ENCODE data around the gene DNAJB4. TPM values are rescaled to one million over a fixed set of nuclear protein-coding genes. Genes with fewer than 3 reads are reported as not detected.
A peak's percentile ranks its signal among the peaks of the same experiment; 100 is the strongest.

Gene DNAJB4
- total RNA-seq, 1 donor, result 22.4 TPM

- H3K4me3 ChIP-seq (ENCODE audit: low read length), result no peak overlapping the region
- no peaks in the 10 kb centered on the region for H3K9me3 ChIP-seq (ENCODE audit: low read depth, low read length)
- peaks cover 7% of the 10 kb centered on the region for H3K4me1 ChIP-seq (ENCODE audit: insufficient read depth, low read length)
- peaks cover 19% of the 10 kb centered on the region for H3K27me3 ChIP-seq (ENCODE audit: insufficient read depth, low read length)
Observed at GRCh38 chr1:78040484-78041089, 35.8 kb downstream of the DNAJB4 start.

GRCh38 chr1:78043436-78043835 is 38.7 kb downstream of the DNAJB4 start:
- Histone ChIP-seq H3K4me1 (ENCODE audit: insufficient read depth, low read length) (peaks cover 17% of the 10 kb centered on the region), H3K4me3 (ENCODE audit: low read length) (no peak overlapping the region)

GRCh38 chr1:78044796-78045562 is 40.2 kb downstream of the DNAJB4 start:
- Histone ChIP-seq H3K9me3 (ENCODE audit: low read depth, low read length) (no peaks in the 10 kb centered on the region), H3K4me1 (ENCODE audit: insufficient read depth, low read length) (peaks cover 17% of the 10 kb centered on the region), H3K4me3 (ENCODE audit: low read length) (no peak overlapping the region), H3K27me3 (ENCODE audit: insufficient read depth, low read length) (peaks cover 50% of the 10 kb centered on the region)

More at GRCh38 chr1:78043436-78043835, 38.7 kb downstream of the DNAJB4 start:
- Histone ChIP-seq H3K9me3 (ENCODE audit: low read depth, low read length) (no peaks in the 10 kb centered on the region), H3K27me3 (ENCODE audit: insufficient read depth, low read length) (peaks cover 44% of the 10 kb centered on the region)

GRCh38 chr1:78045563-78045925 is 40.8 kb downstream of the DNAJB4 start:
- Histone ChIP-seq H3K27me3 (ENCODE audit: insufficient read depth, low read length) (peaks cover 50% of the 10 kb centered on the region), H3K4me1 (ENCODE audit: insufficient read depth, low read length) (peaks cover 17% of the 10 kb centered on the region), H3K4me3 (ENCODE audit: low read length) (peak overlapping the region; percentile 36), H3K9me3 (ENCODE audit: low read depth, low read length) (no peaks in the 10 kb centered on the region)

GRCh38 chr1:78045926-78046778 is 41.4 kb downstream of the DNAJB4 start, which contains the start of gene GIPC2:
Gene GIPC2, plus strand, starts transcription at chr1:78045966. Its CDS starts 129 bp downstream, at chr1:78046095.
- H3K4me1 ChIP-seq (ENCODE audit: insufficient read depth, low read length), result peaks cover 17% of the 10 kb centered on the region
- H3K27me3 ChIP-seq (ENCODE audit: insufficient read depth, low read length), result peaks cover 50% of the 10 kb centered on the region
- H3K4me3 ChIP-seq (ENCODE audit: low read length), result peak within 1 kb of the TSS; percentile 36
- no peaks in the 10 kb centered on the region for H3K9me3 ChIP-seq (ENCODE audit: low read depth, low read length)

GRCh38 chr1:78047106-78047505 is 42.4 kb downstream of the DNAJB4 start:
- Histone ChIP-seq H3K4me1 (ENCODE audit: insufficient read depth, low read length) (peaks cover 17% of the 10 kb centered on the region), H3K9me3 (ENCODE audit: low read depth, low read length) (no peaks in the 10 kb centered on the region), H3K4me3 (ENCODE audit: low read length) (no peak overlapping the region), H3K27me3 (ENCODE audit: insufficient read depth, low read length) (peaks cover 50% of the 10 kb centered on the region)

- Histone ChIP-seq H3K4me3 (ENCODE audit: low read length) (no peak overlapping the region), H3K27me3 (ENCODE audit: insufficient read depth, low read length) (peaks cover 50% of the 10 kb centered on the region), H3K4me1 (ENCODE audit: insufficient read depth, low read length) (peaks cover 17% of the 10 kb centered on the region), H3K9me3 (ENCODE audit: low read depth, low read length) (no peaks in the 10 kb centered on the region)
Observed at GRCh38 chr1:78047631-78048030, 42.9 kb downstream of the DNAJB4 start.

GRCh38 chr1:78048446-78048845 is 43.7 kb downstream of the DNAJB4 start:
- H3K4me3 ChIP-seq (ENCODE audit: low read length), result no peak overlapping the region
- peaks cover 49% of the 10 kb centered on the region for H3K27me3 ChIP-seq (ENCODE audit: insufficient read depth, low read length)
- H3K4me1 ChIP-seq (ENCODE audit: insufficient read depth, low read length), result peaks cover 17% of the 10 kb centered on the region
- no peaks in the 10 kb centered on the region for H3K9me3 ChIP-seq (ENCODE audit: low read depth, low read length)

- H3K27me3 ChIP-seq (ENCODE audit: insufficient read depth, low read length), result peaks cover 42% of the 10 kb centered on the region
- no peak overlapping the region for H3K4me3 ChIP-seq (ENCODE audit: low read length)
- no peaks in the 10 kb centered on the region for H3K9me3 ChIP-seq (ENCODE audit: low read depth, low read length)
- peaks cover 17% of the 10 kb centered on the region for H3K4me1 ChIP-seq (ENCODE audit: insufficient read depth, low read length)
Observed at GRCh38 chr1:78049396-78049795, 44.7 kb downstream of the DNAJB4 start.

GRCh38 chr1:78051005-78051404 is 46.3 kb downstream of the DNAJB4 start:
- H3K4me1 ChIP-seq (ENCODE audit: insufficient read depth, low read length), result peaks cover 8% of the 10 kb centered on the region
- no peak overlapping the region for H3K4me3 ChIP-seq (ENCODE audit: low read length)
- peaks cover 26% of the 10 kb centered on the region for H3K27me3 ChIP-seq (ENCODE audit: insufficient read depth, low read length)
- no peaks in the 10 kb centered on the region for H3K9me3 ChIP-seq (ENCODE audit: low read depth, low read length)

- H3K27me3 ChIP-seq (ENCODE audit: insufficient read depth, low read length), result peaks cover 8% of the 10 kb centered on the region
Observed at GRCh38 chr1:78052685-78053405, 48.1 kb downstream of the DNAJB4 start.

GRCh38 chr1:78053498-78053897 is 48.8 kb downstream of the DNAJB4 start:
- no peak overlapping the region for H3K4me3 ChIP-seq (ENCODE audit: low read length)
- H3K4me1 ChIP-seq (ENCODE audit: insufficient read depth, low read length), result no peaks in the 10 kb centered on the region
- no peaks in the 10 kb centered on the region for H3K9me3 ChIP-seq (ENCODE audit: low read depth, low read length)
- peaks cover 5% of the 10 kb centered on the region for H3K27me3 ChIP-seq (ENCODE audit: insufficient read depth, low read length)

More at GRCh38 chr1:78052685-78053405, 48.1 kb downstream of the DNAJB4 start:
- Histone ChIP-seq H3K9me3 (ENCODE audit: low read depth, low read length) (no peaks in the 10 kb centered on the region), H3K4me3 (ENCODE audit: low read length) (no peak overlapping the region), H3K4me1 (ENCODE audit: insufficient read depth, low read length) (no peaks in the 10 kb centered on the region)

GRCh38 chr1:78054559-78054958 is 49.8 kb downstream of the DNAJB4 start:
- H3K4me1 ChIP-seq (ENCODE audit: insufficient read depth, low read length), result no peaks in the 10 kb centered on the region
- no peaks in the 10 kb centered on the region for H3K9me3 ChIP-seq (ENCODE audit: low read depth, low read length)
- H3K27me3 ChIP-seq (ENCODE audit: insufficient read depth, low read length), result no peaks in the 10 kb centered on the region
- no peak overlapping the region for H3K4me3 ChIP-seq (ENCODE audit: low read length)

GRCh38 chr1:78054972-78055371 is 50.2 kb downstream of the DNAJB4 start:
- H3K9me3 ChIP-seq (ENCODE audit: low read depth, low read length), result no peaks in the 10 kb centered on the region
- H3K4me3 ChIP-seq (ENCODE audit: low read length), result no peak overlapping the region
- no peaks in the 10 kb centered on the region for H3K4me1 ChIP-seq (ENCODE audit: insufficient read depth, low read length)
- H3K27me3 ChIP-seq (ENCODE audit: insufficient read depth, low read length), result no peaks in the 10 kb centered on the region
